Vagina (tissue), 2 donors: ENCODE results near the gene CELF5.

Experiments used
- CTCF ChIP-seq, 3 experiments: fragments of 450-650 bp in 2 of 3; fragments of 200-600 bp in 1 of 3; sonication (generic) in 1 of 3; IDR thresholded peaks; one replicate each; pipeline ENCODE4 v1.5.1; 2017 to 2019; ENCODE audit warnings: antibody characterized with exemption in 3 of 3, mild to moderate bottlenecking in 2 of 3, moderate library complexity in 2 of 3
- POLR2AphosphoS5 ChIP-seq, 2 donors: sonication (generic); formaldehyde crosslinking; IDR thresholded peaks; one replicate each; pipeline ENCODE4 v1.9.0; 2017; ENCODE audit warnings: antibody characterized with exemption in 2 of 2, mild to moderate bottlenecking in 2 of 2, low read depth in 1 of 2; ENCODE audit not compliant: insufficient read depth in 1 of 2

- TF ChIP-seq POLR2AphosphoS5 (IDR thresholded peaks at IDR 0.05; ENCODE audit: insufficient read depth in 1 of 2, low read depth in 1 of 2), result no peak
- no peak for TF ChIP-seq CTCF (IDR thresholded peaks at IDR 0.05)
Measured at GRCh38 chr19:3239367-3239766, 14.9 kb downstream of the CELF5 start.
